Endothelial cell of umbilical vein (primary cell): Measurements from ENCODE around the gene ANKRD39. TPM values are rescaled to one million over a fixed set of nuclear protein-coding genes. Genes with fewer than 3 reads are reported as not detected.

Source experiments
- BruUV-seq: library from RNA; stranded (reverse); fragments of 400-500 nt; replicated peaks from 2 replicates; lab custom pipeline; 2021; lab: Mats Ljungman, UMichigan
- CTCF ChIA-PET: fragments of 300-600, 350-600 bp; sonication (Branson Sonifier 250); formaldehyde crosslinking; loops from one replicate; lab custom pipeline; 2021; ENCODE audit warnings: antibody characterized with exemption, inconsistent platforms; lab: Charles Lee
- POLR2A ChIA-PET: fragments of 300-600, 350-600 bp; sonication (Branson Sonifier 250); formaldehyde crosslinking; loops from one replicate; lab custom pipeline; 2021; ENCODE audit warnings: antibody characterized with exemption, inconsistent platforms; lab: Charles Lee
- DNase-seq: peaks from one replicate; pipeline ENCODE4 v3.0.0-alpha.2; 2011; ENCODE audit warnings: low read depth, low spot score
- FAIRE-seq: peaks from 2 replicates; lab custom pipeline; 2011; peaks lifted over from hg19 to GRCh38; lab: Jason Lieb, UNC
- H2AFZ ChIP-seq: 2 replicates; pipeline ENCODE4 v1.6.0; 2012; ENCODE audit warnings: low read depth, low read length, control low read depth, inconsistent platforms
- H3K27ac ChIP-seq: 2 replicates; pipeline ENCODE4 v1.5.1; 2011; ENCODE audit warnings: low read depth, mild to moderate bottlenecking, control low read depth, low read length, moderate library complexity; ENCODE audit not compliant: insufficient read depth
- H3K27me3 ChIP-seq, 2 experiments: 2 replicates each; pipeline versions ENCODE4 v1.6.0 to v1.6.1; 2011; ENCODE audit warnings: low read length in 2 of 2, mixed read lengths in 1 of 2; ENCODE audit not compliant: control insufficient read depth in 2 of 2, insufficient read depth in 2 of 2
- H3K36me3 ChIP-seq, 2 experiments: 2 replicates in 1 of 2; 3 replicates in 1 of 2; pipeline ENCODE4 v1.5.1; 2011; ENCODE audit warnings: low read length in 2 of 2, mild to moderate bottlenecking in 1 of 2, moderate library complexity in 1 of 2; ENCODE audit not compliant: control insufficient read depth in 2 of 2, insufficient read depth in 2 of 2; ENCODE audit errors: extremely low read depth in 1 of 2
- H3K4me1 ChIP-seq: 3 replicates; pipeline ENCODE4 v1.5.1; 2011; ENCODE audit warnings: mild to moderate bottlenecking, low read length; ENCODE audit not compliant: control insufficient read depth, insufficient read depth; ENCODE audit errors: extremely low read depth
- H3K4me2 ChIP-seq: 2 replicates; pipeline ENCODE4 v1.6.1; 2011; ENCODE audit warnings: low read length, control low read depth, mixed read lengths; ENCODE audit not compliant: insufficient read depth
- H3K4me3 ChIP-seq, 3 experiments: fragments of 200-600 bp in 1 of 3; sonication (generic), shearing (Covaris generic) in 1 of 3; replicated peaks in 1 of 3; 2 replicates each; pipeline ENCODE4 v1.5.1; 2011 to 2016; ENCODE audit warnings: control low read depth in 3 of 3, low read length in 3 of 3, mild to moderate bottlenecking in 2 of 3, inconsistent platforms in 1 of 3, low read depth in 1 of 3, moderate library complexity in 1 of 3; ENCODE audit not compliant: insufficient read depth in 1 of 3
- H3K79me2 ChIP-seq: 2 replicates; pipeline ENCODE4 v1.6.0; 2012; ENCODE audit warnings: low read length, inconsistent platforms; ENCODE audit not compliant: control insufficient read depth, insufficient read depth
- H3K9ac ChIP-seq: replicated peaks from 2 replicates; pipeline ENCODE3; 2011; ENCODE audit warnings: low read length, control low read depth; ENCODE audit not compliant: insufficient read depth; ENCODE audit errors: extremely low read depth
- H3K9me1 ChIP-seq: replicated peaks from 3 replicates; pipeline ENCODE4 v1.6.0; 2011; ENCODE audit warnings: mild to moderate bottlenecking, low read length; ENCODE audit not compliant: control insufficient read depth, insufficient read depth; ENCODE audit errors: extremely low read depth
- H3K9me3 ChIP-seq: replicated peaks from 2 replicates; pipeline ENCODE4 v1.5.1; 2012; ENCODE audit warnings: low read length, inconsistent platforms; ENCODE audit not compliant: control insufficient read depth, insufficient read depth
- H4K20me1 ChIP-seq: replicated peaks from 2 replicates; pipeline ENCODE3; 2011; ENCODE audit warnings: mild to moderate bottlenecking, low read length; ENCODE audit not compliant: control insufficient read depth, insufficient read depth; ENCODE audit errors: extremely low read depth
- EZH2 ChIP-seq: IDR thresholded peaks from 2 replicates; pipeline ENCODE4 v1.6.1; 2012; ENCODE audit warnings: borderline replicate concordance, low read depth, mild to moderate bottlenecking, moderate library complexity, low read length, inconsistent platforms; ENCODE audit not compliant: severe bottlenecking
- GATA2 ChIP-seq: IDR thresholded peaks from 2 replicates; pipeline ENCODE4 v1.7.0; 2011; ENCODE audit warnings: low read depth, mild to moderate bottlenecking, moderate library complexity, mixed read lengths, low read length; ENCODE audit not compliant: insufficient read length, insufficient read depth
- JUN ChIP-seq: IDR thresholded peaks from 2 replicates; pipeline ENCODE4 v1.6.1; 2011; ENCODE audit warnings: borderline replicate concordance, low read depth; ENCODE audit not compliant: insufficient read length, insufficient read depth
- MAX ChIP-seq: IDR thresholded peaks from 2 replicates; pipeline ENCODE4 v1.6.1; 2011; ENCODE audit not compliant: insufficient read depth, insufficient read length
- MYC ChIP-seq: IDR thresholded peaks from one replicate; pipeline ENCODE4 v1.6.1; 2011; ENCODE audit warnings: mild to moderate bottlenecking, low read depth, low read length
- POLR2AphosphoS5 ChIP-seq: IDR thresholded peaks from 2 replicates; pipeline ENCODE4 v1.6.1; 2012; ENCODE audit warnings: low read depth, mild to moderate bottlenecking, control low read depth, low read length, moderate library complexity; ENCODE audit not compliant: insufficient read depth
- dilution Hi-C: fragments of 300-500 bp; cut with MboI; formaldehyde crosslinking; loops from one replicate; pipeline ENCODE4 v1.15.0; 2019; ENCODE audit warnings: low sequenced_read_pairs; ENCODE audit not compliant: extremely low pct_ligation_motif_present
- intact Hi-C: fragments of 100-400 bp; cut with micrococcal nuclease; formaldehyde crosslinking; loops from one replicate; pipeline ENCODE4 v1.10.0; 2022
- polyA plus RNA-seq, 4 experiments: library from polyadenylated mRNA; depleted of rRNA in 3 of 4; stranded (reverse) in 3 of 4; unstranded in 1 of 4; fragments of >200 nt; gene quantifications; 2 replicates each; pipeline versions ENCODE4 v1.2.1 to v1.2.3, GENCODE V29; 2011 to 2012; ENCODE audit warnings: missing spikeins in 1 of 4
- total RNA-seq: library from RNA; stranded (reverse); gene quantifications from 2 replicates; pipeline ENCODE4 v1.2.3, GENCODE V29; 2021
- TF ChIP-seq, protein P1 (sequence below), 2 donors: IDR thresholded peaks; 1 replicate in 1 of 2; 2 replicates in 1 of 2; pipeline ENCODE4 v1.5.1; 2011; ENCODE audit warnings: low read length in 2 of 2, mild to moderate bottlenecking in 2 of 2, moderate library complexity in 2 of 2, control low read depth in 1 of 2, inconsistent platforms in 1 of 2, low read depth in 1 of 2; ENCODE audit not compliant: insufficient read depth in 1 of 2; ENCODE audit errors: extremely low read depth in 1 of 2

The ANKRD39 gene
- total and polyA plus RNA-seq, 2 donors (not counting 3 experiments of a cell fraction or from before 2014, with no cell fraction given), result 14.7 to 17.9 TPM

- Histone ChIP-seq H3K79me2 (no peaks in the 10 kb centered on the region), H3K4me2 (no peak overlapping the region), H3K27ac (no peak overlapping the region), H3K9me3 (no peaks in the 10 kb centered on the region), H3K9ac (no peak overlapping the region), H3K4me3 (no peak overlapping the region), H4K20me1 (no peaks in the 10 kb centered on the region), H3K9me1 (no peaks in the 10 kb centered on the region), H3K27me3 (no peaks in the 10 kb centered on the region), H3K36me3 (no peaks in the 10 kb centered on the region), H3K4me1 (no peaks in the 10 kb centered on the region), H2AFZ (no peak overlapping the region)
- no TSS peak for BruUV-seq
- intact Hi-C loops (no loop called here), dilution Hi-C loops (no loop called here)
- CTCF ChIA-PET, result no interaction called here
- no peak for DNase-seq
- POLR2A ChIA-PET, result no interaction called here
- TF ChIP-seq POLR2AphosphoS5 (no peak), MAX (no peak), EZH2 (no peak), MYC (no peak), JUN (no peak), GATA2 (no peak)
- TF ChIP-seq, protein P1, sequence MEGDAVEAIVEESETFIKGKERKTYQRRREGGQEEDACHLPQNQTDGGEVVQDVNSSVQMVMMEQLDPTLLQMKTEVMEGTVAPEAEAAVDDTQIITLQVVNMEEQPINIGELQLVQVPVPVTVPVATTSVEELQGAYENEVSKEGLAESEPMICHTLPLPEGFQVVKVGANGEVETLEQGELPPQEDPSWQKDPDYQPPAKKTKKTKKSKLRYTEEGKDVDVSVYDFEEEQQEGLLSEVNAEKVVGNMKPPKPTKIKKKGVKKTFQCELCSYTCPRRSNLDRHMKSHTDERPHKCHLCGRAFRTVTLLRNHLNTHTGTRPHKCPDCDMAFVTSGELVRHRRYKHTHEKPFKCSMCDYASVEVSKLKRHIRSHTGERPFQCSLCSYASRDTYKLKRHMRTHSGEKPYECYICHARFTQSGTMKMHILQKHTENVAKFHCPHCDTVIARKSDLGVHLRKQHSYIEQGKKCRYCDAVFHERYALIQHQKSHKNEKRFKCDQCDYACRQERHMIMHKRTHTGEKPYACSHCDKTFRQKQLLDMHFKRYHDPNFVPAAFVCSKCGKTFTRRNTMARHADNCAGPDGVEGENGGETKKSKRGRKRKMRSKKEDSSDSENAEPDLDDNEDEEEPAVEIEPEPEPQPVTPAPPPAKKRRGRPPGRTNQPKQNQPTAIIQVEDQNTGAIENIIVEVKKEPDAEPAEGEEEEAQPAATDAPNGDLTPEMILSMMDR (IDR thresholded peaks at IDR 0.05; ENCODE audit: extremely low read depth in 1 of 2, insufficient read depth in 1 of 2, low read depth in 1 of 2, low read length in 2 of 2), result no peak
- no peak for FAIRE-seq
These were observed 42.4 kb upstream of the ANKRD39 start for GRCh38 chr2:96900237-96900636.
